HS-5 (cell line): ENCODE results near the gene MRPL39.
"Not testable (repeated sequence)": the region's sequence is repeated elsewhere in the genome, so short reads cannot be mapped to it uniquely, and the experiment has no call there.

ENCODE experiments used
- DNase-seq: peaks from one replicate; pipeline ENCODE4 v3.0.0-alpha.2; 2012; ENCODE audit warnings: low read depth

The MRPL39 gene

GRCh38 chr21:25607151-25608043, at the start of gene MRPL39:
Gene MRPL39 (minus strand): TSS chr21:25607481. CDS start chr21:25607475, 6 bp downstream.
- DNase-seq: peak; percentile 69

- no peak for DNase-seq
Measured at GRCh38 chr21:25656412-25656811, 49.1 kb upstream of the MRPL39 start.

GRCh38 chr21:25649146-25649545, 41.9 kb upstream of the MRPL39 start:
- no peak for DNase-seq

- DNase-seq: no peak
Measured at GRCh38 chr21:25647647-25648046, 40.4 kb upstream of the MRPL39 start.

- DNase-seq: no peak
Measured at GRCh38 chr21:25646474-25646873, 39.2 kb upstream of the MRPL39 start.

- DNase-seq: no peak
Measured at GRCh38 chr21:25643486-25643885, 36.2 kb upstream of the MRPL39 start.

GRCh38 chr21:25640943-25641292, 33.6 kb upstream of the MRPL39 start:
- DNase-seq: no peak

- no peak for DNase-seq
Measured at GRCh38 chr21:25640202-25640942, 33.1 kb upstream of the MRPL39 start.

- no peak for DNase-seq
Measured at GRCh38 chr21:25639551-25640201, 32.4 kb upstream of the MRPL39 start.

- DNase-seq: peak; percentile 58
Measured at GRCh38 chr21:25638660-25639550, 31.6 kb upstream of the MRPL39 start, which contains the start of gene JAM2. Gene JAM2 (plus strand): TSS chr21:25639258. CDS start chr21:25639822, 564 bp downstream.

- no peak for DNase-seq
Measured at GRCh38 chr21:25637851-25638659, 30.8 kb upstream of the MRPL39 start.

- no peak for DNase-seq
Measured at GRCh38 chr21:25636727-25637126, 29.4 kb upstream of the MRPL39 start.

- DNase-seq: no peak
Measured at GRCh38 chr21:25635310-25635709, 28.0 kb upstream of the MRPL39 start.

GRCh38 chr21:25632296-25632695, 25.0 kb upstream of the MRPL39 start:
- no peak for DNase-seq

- no peak for DNase-seq
Measured at GRCh38 chr21:25626757-25627156, 19.5 kb upstream of the MRPL39 start.

GRCh38 chr21:25625776-25626555, 18.7 kb upstream of the MRPL39 start:
- DNase-seq: not testable (repeated sequence)

GRCh38 chr21:25625036-25625435, 17.8 kb upstream of the MRPL39 start:
- DNase-seq: no peak

- no peak for DNase-seq
Measured at GRCh38 chr21:25624511-25624910, 17.2 kb upstream of the MRPL39 start.

- DNase-seq: no peak
Measured at GRCh38 chr21:25619198-25619597, 11.9 kb upstream of the MRPL39 start.

GRCh38 chr21:25615880-25616279, 8.6 kb upstream of the MRPL39 start:
- no peak for DNase-seq
